GM12875 (cell line): ENCODE data around the gene TSR1.

Experiments
- H3K4me3 ChIP-seq: one replicate; pipeline ENCODE4 v1.5.1; 2011; ENCODE audit warnings: low read depth, low read length, control low read depth
- CTCF ChIP-seq: IDR thresholded peaks from 2 replicates; pipeline ENCODE4 v1.5.1; 2011; ENCODE audit warnings: low read depth, mild to moderate bottlenecking, control low read depth, inconsistent platforms, low read length, moderate library complexity, borderline replicate concordance; ENCODE audit not compliant: insufficient read depth

TSR1 gene

GRCh38 chr17:2336215-2336851, at the start of gene TSR1:
Gene TSR1, minus strand, starts transcription at chr17:2336457. Its CDS starts 30 bp downstream, at chr17:2336427.
- peak within 1 kb of the TSS; percentile 92 for H3K4me3 ChIP-seq
- TF ChIP-seq CTCF = peak; percentile 26; the same call in 1 of the 2 replicates

- no peak overlapping the region for H3K4me3 ChIP-seq
- TF ChIP-seq CTCF = no peak
Measured at GRCh38 chr17:2385240-2386210, 49.3 kb upstream of the TSR1 start.

- TF ChIP-seq CTCF = no peak
- H3K4me3 ChIP-seq = no peak overlapping the region
Measured at GRCh38 chr17:2384439-2385127, 48.3 kb upstream of the TSR1 start.

- no peak for TF ChIP-seq CTCF
- H3K4me3 ChIP-seq = no peak overlapping the region
Measured at GRCh38 chr17:2383628-2384167, 47.4 kb upstream of the TSR1 start.

- no peak overlapping the region for H3K4me3 ChIP-seq
- TF ChIP-seq CTCF = no peak
Measured at GRCh38 chr17:2380950-2381649, 44.8 kb upstream of the TSR1 start.

GRCh38 chr17:2380226-2380922, 44.1 kb upstream of the TSR1 start:
- H3K4me3 ChIP-seq = no peak overlapping the region
- no peak for TF ChIP-seq CTCF
